Endodermal cell (in vitro differentiated cells): ENCODE measurements around the gene YY1. TPM values are rescaled to one million over a fixed set of nuclear protein-coding genes. Genes with fewer than 3 reads are reported as not detected.

Experiments
- DNase-seq: peaks from one replicate; pipeline ENCODE4 v3.0.0-alpha.2; 2017
- H3K27ac ChIP-seq: 2 replicates; pipeline ENCODE4 v1.5.1; 2013; ENCODE audit warnings: mild to moderate bottlenecking, low read depth, low read length, moderate library complexity
- H3K27me3 ChIP-seq: 2 replicates; pipeline ENCODE4 v1.6.1; 2013; ENCODE audit warnings: mild to moderate bottlenecking, low read length, moderate library complexity; ENCODE audit not compliant: insufficient read depth, control insufficient read depth, poor library complexity, severe bottlenecking
- H3K36me3 ChIP-seq: 2 replicates; pipeline ENCODE4 v1.7.0; 2013; ENCODE audit warnings: mild to moderate bottlenecking, low read length, moderate library complexity; ENCODE audit not compliant: control insufficient read depth, insufficient read depth
- H3K4me1 ChIP-seq: one replicate; pipeline ENCODE4 v1.7.0; 2013; ENCODE audit warnings: low read length; ENCODE audit not compliant: control insufficient read depth, insufficient read depth
- H3K4me3 ChIP-seq: 2 replicates; pipeline ENCODE4 v1.5.1; 2013; ENCODE audit warnings: mild to moderate bottlenecking, low read length, moderate library complexity
- H3K9ac ChIP-seq: 2 replicates; pipeline ENCODE4 v1.6.1; 2013; ENCODE audit warnings: mild to moderate bottlenecking, low read length, moderate library complexity; ENCODE audit not compliant: poor library complexity, severe bottlenecking; ENCODE audit errors: extremely low read depth
- H3K9me3 ChIP-seq: 2 replicates; pipeline ENCODE4 v1.6.1; 2013; ENCODE audit warnings: mild to moderate bottlenecking, low read length, moderate library complexity; ENCODE audit not compliant: control insufficient read depth
- H3K27ac Mint-ChIP-seq: 2 replicates; pipeline ENCODE4 v1.8.0; 2020; ENCODE audit warnings: mixed read lengths
- H3K27me3 Mint-ChIP-seq: 2 replicates; pipeline ENCODE4 v1.8.0; 2021; ENCODE audit warnings: mild to moderate bottlenecking, mixed read lengths; ENCODE audit not compliant: insufficient read depth
- H3K36me3 Mint-ChIP-seq: 2 replicates; pipeline ENCODE4 v1.8.0; 2020; ENCODE audit warnings: low read depth, mixed read lengths
- H3K4me1 Mint-ChIP-seq: 2 replicates; pipeline ENCODE4 v1.8.0; 2020; ENCODE audit warnings: mixed read lengths
- H3K4me3 Mint-ChIP-seq: 2 replicates; pipeline ENCODE4 v1.8.0; 2020; ENCODE audit warnings: mild to moderate bottlenecking, moderate library complexity, mixed read lengths
- H3K9me3 Mint-ChIP-seq: 2 replicates; pipeline ENCODE4 v1.8.0; 2020; ENCODE audit warnings: mild to moderate bottlenecking, mixed read lengths
- CTCF ChIP-seq: fragments of 200-600 bp; sonication (generic); conservative IDR thresholded peaks from 2 replicates; pipeline ENCODE4 v1.5.0; 2021; ENCODE audit warnings: antibody characterized with exemption, mild to moderate bottlenecking
- WGBS, 2 experiments: methylation state at CpG; one replicate each; pipeline versions ENCODE4 v1.1.5 to v1.1.7; 2013; ENCODE audit warnings: missing lambda C conversion rate in 2 of 2, mixed read lengths in 1 of 2; ENCODE audit not compliant: insufficient coverage in 1 of 2, insufficient read length in 1 of 2; 5-methylcytosine and 5-hydroxymethylcytosine counted together
- total RNA-seq, 2 donors: library from RNA; stranded (reverse); fragmentation: NEBNext Ultra II Directional in 1 of 2; extraction: Animal tissue kit (Norgen Biotek cat#: 25700) in 1 of 2; gene quantifications; 2 replicates in 1 of 2; 3 replicates in 1 of 2; pipeline ENCODE4 v1.2.1, GENCODE V29; 2021

The YY1 gene
- total RNA-seq, 2 donors from 2014 or later, result 94.8 to 103 TPM

- Mint-ChIP-seq H3K4me3 (peak overlapping the region; percentile 17), H3K36me3 (no peaks in the 10 kb centered on the region)
- DNase-seq, result peak; percentile 55
Observed at GRCh38 chr14:100192250-100192671, 46.7 kb upstream of the YY1 start.

GRCh38 chr14:100192672-100193416 lies 46.1 kb upstream of the YY1 start:
- H3K36me3 ChIP-seq, result no peaks in the 10 kb centered on the region
- H3K4me1 ChIP-seq, result peaks cover 3% of the 10 kb centered on the region
- no peak overlapping the region for H3K27ac ChIP-seq
- Mint-ChIP-seq H3K4me3 (peak overlapping the region; percentile 21), H3K4me1 (peaks cover 22% of the 10 kb centered on the region), H3K27me3 (no peaks in the 10 kb centered on the region), H3K27ac (peak overlapping the region; percentile 59), H3K9me3 (peaks cover 6% of the 10 kb centered on the region), H3K36me3 (no peaks in the 10 kb centered on the region)
- H3K27me3 ChIP-seq, result no peaks in the 10 kb centered on the region
- no peaks in the 10 kb centered on the region for H3K9me3 ChIP-seq
- no peak overlapping the region for H3K4me3 ChIP-seq
- peak; percentile 94 for TF ChIP-seq CTCF
- DNase-seq, result peak; percentile 100
- H3K9ac ChIP-seq, result no peak overlapping the region
- WGBS, 2 experiments, result 6 to 7% methylated on average over 25 to 62 of the region's 62 CpGs

More at GRCh38 chr14:100192250-100192671, 46.7 kb upstream of the YY1 start:
- no peaks in the 10 kb centered on the region for H3K36me3 ChIP-seq
- WGBS, 2 experiments, result 86 to 90% methylated on average over 12 to 21 of the region's 21 CpGs
- H3K27me3 ChIP-seq, result no peaks in the 10 kb centered on the region
- no peak overlapping the region for H3K4me3 ChIP-seq
- H3K9ac ChIP-seq, result no peak overlapping the region
- H3K27ac ChIP-seq, result no peak overlapping the region
- no peak for TF ChIP-seq CTCF
- peaks cover 20% of the 10 kb centered on the region for H3K4me1 Mint-ChIP-seq
- H3K9me3 Mint-ChIP-seq, result peaks cover 7% of the 10 kb centered on the region
- no peaks in the 10 kb centered on the region for H3K9me3 ChIP-seq
- H3K4me1 ChIP-seq, result peaks cover 3% of the 10 kb centered on the region
- no peaks in the 10 kb centered on the region for H3K27me3 Mint-ChIP-seq
- no peak overlapping the region for H3K27ac Mint-ChIP-seq

- H3K27me3 Mint-ChIP-seq, result no peaks in the 10 kb centered on the region
- H3K36me3 Mint-ChIP-seq, result no peaks in the 10 kb centered on the region
- peaks cover 3% of the 10 kb centered on the region for H3K4me1 ChIP-seq
- H3K27ac ChIP-seq, result no peak overlapping the region
- H3K9ac ChIP-seq, result no peak overlapping the region
- peaks cover 20% of the 10 kb centered on the region for H3K4me1 Mint-ChIP-seq
- no peak overlapping the region for H3K4me3 ChIP-seq
- no peak for TF ChIP-seq CTCF
- DNase-seq, result no peak
- H3K9me3 ChIP-seq, result no peaks in the 10 kb centered on the region
- peak overlapping the region; percentile 59 for H3K27ac Mint-ChIP-seq
- no peaks in the 10 kb centered on the region for H3K36me3 ChIP-seq
- H3K9me3 Mint-ChIP-seq, result peaks cover 6% of the 10 kb centered on the region
- no peaks in the 10 kb centered on the region for H3K27me3 ChIP-seq
- peak overlapping the region; percentile 21 for H3K4me3 Mint-ChIP-seq
- WGBS, 2 experiments, result 65 to 79% methylated on average over 6 to 8 of the region's 12 CpGs
Observed at GRCh38 chr14:100193417-100194357, 45.3 kb upstream of the YY1 start.
